ENCODE results near the gene FOXP1.

- TF ChIP-seq POLR2A (IDR thresholded peaks at IDR 0.05) (no peak), POLR2AphosphoS5 (IDR thresholded peaks at IDR 0.05) (peak in 1 of 3 donors; percentile 34)
- TF ChIP-seq, protein P1, sequence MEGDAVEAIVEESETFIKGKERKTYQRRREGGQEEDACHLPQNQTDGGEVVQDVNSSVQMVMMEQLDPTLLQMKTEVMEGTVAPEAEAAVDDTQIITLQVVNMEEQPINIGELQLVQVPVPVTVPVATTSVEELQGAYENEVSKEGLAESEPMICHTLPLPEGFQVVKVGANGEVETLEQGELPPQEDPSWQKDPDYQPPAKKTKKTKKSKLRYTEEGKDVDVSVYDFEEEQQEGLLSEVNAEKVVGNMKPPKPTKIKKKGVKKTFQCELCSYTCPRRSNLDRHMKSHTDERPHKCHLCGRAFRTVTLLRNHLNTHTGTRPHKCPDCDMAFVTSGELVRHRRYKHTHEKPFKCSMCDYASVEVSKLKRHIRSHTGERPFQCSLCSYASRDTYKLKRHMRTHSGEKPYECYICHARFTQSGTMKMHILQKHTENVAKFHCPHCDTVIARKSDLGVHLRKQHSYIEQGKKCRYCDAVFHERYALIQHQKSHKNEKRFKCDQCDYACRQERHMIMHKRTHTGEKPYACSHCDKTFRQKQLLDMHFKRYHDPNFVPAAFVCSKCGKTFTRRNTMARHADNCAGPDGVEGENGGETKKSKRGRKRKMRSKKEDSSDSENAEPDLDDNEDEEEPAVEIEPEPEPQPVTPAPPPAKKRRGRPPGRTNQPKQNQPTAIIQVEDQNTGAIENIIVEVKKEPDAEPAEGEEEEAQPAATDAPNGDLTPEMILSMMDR (IDR thresholded peaks at IDR 0.05) = no peak
These were observed 139.3 kb downstream of the FOXP1 start for GRCh38 chr3:71444028-71444860.

Data from breast epithelium (tissue), 3 donors.